ENCODE data around the gene ABCA8.

Gene ABCA8

DNA sequence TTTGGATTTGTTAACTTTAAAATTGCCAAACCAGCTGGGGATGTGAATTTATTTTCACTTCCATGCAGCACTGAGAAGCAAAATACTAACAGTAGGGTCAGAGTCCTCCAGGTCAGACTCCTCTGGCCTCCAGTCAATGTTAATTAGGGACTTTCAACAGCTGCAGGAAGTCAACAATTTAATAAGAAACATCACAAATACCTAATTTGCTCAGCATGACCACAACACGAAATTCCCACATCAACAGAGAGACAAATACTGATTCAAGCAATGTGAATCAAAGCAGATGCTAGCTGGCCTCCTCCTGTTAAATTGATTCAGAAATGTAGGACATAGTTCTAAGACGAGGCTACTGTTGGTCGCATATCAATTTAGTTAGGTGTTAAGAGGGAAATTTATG lies 111.7 kb downstream of the ABCA8 start:
- TF ChIP-seq, protein P1, sequence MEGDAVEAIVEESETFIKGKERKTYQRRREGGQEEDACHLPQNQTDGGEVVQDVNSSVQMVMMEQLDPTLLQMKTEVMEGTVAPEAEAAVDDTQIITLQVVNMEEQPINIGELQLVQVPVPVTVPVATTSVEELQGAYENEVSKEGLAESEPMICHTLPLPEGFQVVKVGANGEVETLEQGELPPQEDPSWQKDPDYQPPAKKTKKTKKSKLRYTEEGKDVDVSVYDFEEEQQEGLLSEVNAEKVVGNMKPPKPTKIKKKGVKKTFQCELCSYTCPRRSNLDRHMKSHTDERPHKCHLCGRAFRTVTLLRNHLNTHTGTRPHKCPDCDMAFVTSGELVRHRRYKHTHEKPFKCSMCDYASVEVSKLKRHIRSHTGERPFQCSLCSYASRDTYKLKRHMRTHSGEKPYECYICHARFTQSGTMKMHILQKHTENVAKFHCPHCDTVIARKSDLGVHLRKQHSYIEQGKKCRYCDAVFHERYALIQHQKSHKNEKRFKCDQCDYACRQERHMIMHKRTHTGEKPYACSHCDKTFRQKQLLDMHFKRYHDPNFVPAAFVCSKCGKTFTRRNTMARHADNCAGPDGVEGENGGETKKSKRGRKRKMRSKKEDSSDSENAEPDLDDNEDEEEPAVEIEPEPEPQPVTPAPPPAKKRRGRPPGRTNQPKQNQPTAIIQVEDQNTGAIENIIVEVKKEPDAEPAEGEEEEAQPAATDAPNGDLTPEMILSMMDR (IDR thresholded peaks at IDR 0.05; ENCODE audit: low read length) = no peak
- TF ChIP-seq EZH2 (optimal IDR thresholded peaks at IDR 0.05; ENCODE audit: low read depth, low read length) (no peak), EZH2phosphoT487 (IDR thresholded peaks at IDR 0.05; ENCODE audit: low read length) (no peak)
- Histone ChIP-seq H3K27ac (ENCODE audit: low read length) (no peak overlapping the region), H3K9me2 (replicated peaks; ENCODE audit: insufficient read depth, low read length) (no peaks in the 10 kb centered on the region), H2AFZ (ENCODE audit: low read length) (no peak overlapping the region), H3K36me3 (replicated peaks; ENCODE audit: insufficient read depth, low read length) (no peaks in the 10 kb centered on the region), H3K9me3 (replicated peaks; ENCODE audit: insufficient read depth, low read length) (no peaks in the 10 kb centered on the region), H4K20me1 (ENCODE audit: insufficient read depth, low read length) (no peaks in the 10 kb centered on the region), H3K27me3 (replicated peaks; ENCODE audit: insufficient read depth, low read length) (no peaks in the 10 kb centered on the region), H3F3A (ENCODE audit: insufficient read depth, low read length) (no peaks in the 10 kb centered on the region), H3K9ac (ENCODE audit: low read length) (no peak overlapping the region), H3K4me3 (ENCODE audit: low read length) (no peak overlapping the region), H3K4me1 (ENCODE audit: low read length) (no peaks in the 10 kb centered on the region), H3K79me2 (ENCODE audit: low read length) (no peaks in the 10 kb centered on the region), H3K4me2 (ENCODE audit: low read depth, low read length) (no peak overlapping the region)
- DNase-seq = no peak

DNA sequence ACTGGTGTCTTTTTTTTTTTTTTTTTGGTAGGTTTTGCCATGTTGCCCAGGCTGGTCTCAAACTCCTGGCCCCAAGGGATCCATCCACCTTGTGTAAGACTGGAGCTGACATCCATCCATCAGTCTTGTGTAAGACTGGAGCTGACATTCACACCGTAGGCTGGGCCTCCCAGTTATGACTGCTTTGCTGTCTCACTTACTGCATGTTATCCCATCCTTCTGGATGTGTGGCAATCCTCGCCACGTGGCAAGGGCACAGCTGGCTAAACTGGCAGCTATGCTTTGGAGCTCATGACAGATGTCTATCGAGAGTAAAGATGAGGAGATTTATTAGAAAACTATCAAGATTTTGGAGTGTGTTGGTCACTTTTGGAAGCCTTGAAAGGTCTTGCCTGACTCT lies 115.1 kb downstream of the ABCA8 start:
- DNase-seq = no peak
- Histone ChIP-seq H2AFZ (ENCODE audit: low read length) (no peak overlapping the region), H3K79me2 (ENCODE audit: low read length) (no peaks in the 10 kb centered on the region), H3K4me1 (ENCODE audit: low read length) (no peaks in the 10 kb centered on the region), H3K9me3 (replicated peaks; ENCODE audit: insufficient read depth, low read length) (no peaks in the 10 kb centered on the region), H4K20me1 (ENCODE audit: insufficient read depth, low read length) (no peaks in the 10 kb centered on the region), H3K4me2 (ENCODE audit: low read depth, low read length) (no peak overlapping the region), H3F3A (ENCODE audit: insufficient read depth, low read length) (no peaks in the 10 kb centered on the region), H3K27me3 (replicated peaks; ENCODE audit: insufficient read depth, low read length) (no peaks in the 10 kb centered on the region), H3K4me3 (ENCODE audit: low read length) (no peak overlapping the region), H3K36me3 (replicated peaks; ENCODE audit: insufficient read depth, low read length) (no peaks in the 10 kb centered on the region), H3K9me2 (replicated peaks; ENCODE audit: insufficient read depth, low read length) (no peaks in the 10 kb centered on the region), H3K27ac (ENCODE audit: low read length) (no peak overlapping the region), H3K9ac (ENCODE audit: low read length) (no peak overlapping the region)
- no peak for TF ChIP-seq EZH2phosphoT487 (IDR thresholded peaks at IDR 0.05; ENCODE audit: low read length)
- TF ChIP-seq, protein P1 (IDR thresholded peaks at IDR 0.05; ENCODE audit: low read length) = no peak
- no peak for TF ChIP-seq EZH2 (optimal IDR thresholded peaks at IDR 0.05; ENCODE audit: low read depth, low read length)

DNA sequence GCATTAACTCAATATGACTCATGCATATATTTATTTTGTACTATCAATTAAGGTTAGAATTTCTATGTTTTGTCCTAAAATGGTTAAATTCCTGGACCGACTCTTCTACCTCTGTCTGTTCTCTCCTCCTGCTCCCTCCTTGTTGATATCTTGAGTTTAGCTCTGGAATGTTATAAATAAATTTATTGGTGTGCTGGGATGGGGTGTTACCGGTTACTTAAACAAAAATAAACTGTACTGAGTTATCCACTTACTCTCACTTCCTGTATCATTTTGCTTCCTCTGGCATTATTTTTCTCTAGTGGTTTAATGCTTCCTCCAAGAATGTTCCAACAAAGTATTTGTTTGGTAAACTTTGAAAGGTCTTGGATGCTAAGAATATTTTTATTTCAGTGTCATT lies 120.1 kb downstream of the ABCA8 start:
- no peak overlapping the region for H3K9ac ChIP-seq (ENCODE audit: low read length)
- no peak overlapping the region for H3K4me2 ChIP-seq (ENCODE audit: low read depth, low read length)
- no peaks in the 10 kb centered on the region for H3K9me3 ChIP-seq (replicated peaks; ENCODE audit: insufficient read depth, low read length)
- H2AFZ ChIP-seq (ENCODE audit: low read length) = no peak overlapping the region
- no peaks in the 10 kb centered on the region for H3K9me2 ChIP-seq (replicated peaks; ENCODE audit: insufficient read depth, low read length)
- no peaks in the 10 kb centered on the region for H3K27me3 ChIP-seq (replicated peaks; ENCODE audit: insufficient read depth, low read length)
- TF ChIP-seq, protein P1 (IDR thresholded peaks at IDR 0.05; ENCODE audit: low read length) = no peak
- TF ChIP-seq EZH2phosphoT487 (IDR thresholded peaks at IDR 0.05; ENCODE audit: low read length) (no peak), EZH2 (optimal IDR thresholded peaks at IDR 0.05; ENCODE audit: low read depth, low read length) (no peak)
- H3K79me2 ChIP-seq (ENCODE audit: low read length) = no peaks in the 10 kb centered on the region
- H3K36me3 ChIP-seq (replicated peaks; ENCODE audit: insufficient read depth, low read length) = no peaks in the 10 kb centered on the region
- H4K20me1 ChIP-seq (ENCODE audit: insufficient read depth, low read length) = no peaks in the 10 kb centered on the region
- no peak for DNase-seq
- H3K27ac ChIP-seq (ENCODE audit: low read length) = no peak overlapping the region
- no peaks in the 10 kb centered on the region for H3F3A ChIP-seq (ENCODE audit: insufficient read depth, low read length)
- no peaks in the 10 kb centered on the region for H3K4me1 ChIP-seq (ENCODE audit: low read length)
- no peak overlapping the region for H3K4me3 ChIP-seq (ENCODE audit: low read length)
